GM21619 (cell line): Measurements from ENCODE around the gene MKNK2.
"Not testable (repeated sequence)": the region's sequence is repeated elsewhere in the genome, so short reads cannot be mapped to it uniquely, and the experiment has no call there.

Experiments
- ATAC-seq: cut with Tn5 transposase; IDR thresholded peaks from one replicate; pipeline ENCODE4 v1.9.1; 2021; ENCODE audit not compliant: unreplicated experiment

Gene MKNK2

GRCh38 chr19:1997353-1998233 is 53.5 kb downstream of the MKNK2 start:
- ATAC-seq, result no peak

DNA sequence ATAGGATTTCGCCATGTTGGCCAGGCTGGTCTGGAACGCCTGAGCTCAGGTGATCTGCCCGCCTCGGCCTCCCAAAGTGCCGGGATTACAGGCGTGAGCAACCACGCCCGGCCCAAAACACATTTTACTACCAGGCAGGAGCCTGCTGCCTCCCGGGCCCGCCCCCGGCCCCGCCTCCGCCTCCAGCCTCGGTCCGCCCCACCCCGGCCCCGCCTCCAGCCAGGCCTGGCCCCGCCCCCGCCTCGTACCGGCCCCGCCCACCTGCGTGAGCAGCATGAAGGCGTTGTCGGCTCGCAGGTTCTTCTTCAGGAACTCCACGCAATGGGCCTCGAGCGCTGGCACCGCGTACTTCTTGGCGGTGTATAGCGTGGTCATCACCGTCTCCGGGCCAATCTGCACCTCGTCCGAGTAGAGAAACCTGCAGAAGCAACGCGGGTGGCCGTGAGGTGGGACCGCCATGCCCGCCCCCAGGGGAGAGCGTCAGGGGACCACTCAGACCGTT is 58.2 kb downstream of the MKNK2 start:
- no peak for ATAC-seq

DNA sequence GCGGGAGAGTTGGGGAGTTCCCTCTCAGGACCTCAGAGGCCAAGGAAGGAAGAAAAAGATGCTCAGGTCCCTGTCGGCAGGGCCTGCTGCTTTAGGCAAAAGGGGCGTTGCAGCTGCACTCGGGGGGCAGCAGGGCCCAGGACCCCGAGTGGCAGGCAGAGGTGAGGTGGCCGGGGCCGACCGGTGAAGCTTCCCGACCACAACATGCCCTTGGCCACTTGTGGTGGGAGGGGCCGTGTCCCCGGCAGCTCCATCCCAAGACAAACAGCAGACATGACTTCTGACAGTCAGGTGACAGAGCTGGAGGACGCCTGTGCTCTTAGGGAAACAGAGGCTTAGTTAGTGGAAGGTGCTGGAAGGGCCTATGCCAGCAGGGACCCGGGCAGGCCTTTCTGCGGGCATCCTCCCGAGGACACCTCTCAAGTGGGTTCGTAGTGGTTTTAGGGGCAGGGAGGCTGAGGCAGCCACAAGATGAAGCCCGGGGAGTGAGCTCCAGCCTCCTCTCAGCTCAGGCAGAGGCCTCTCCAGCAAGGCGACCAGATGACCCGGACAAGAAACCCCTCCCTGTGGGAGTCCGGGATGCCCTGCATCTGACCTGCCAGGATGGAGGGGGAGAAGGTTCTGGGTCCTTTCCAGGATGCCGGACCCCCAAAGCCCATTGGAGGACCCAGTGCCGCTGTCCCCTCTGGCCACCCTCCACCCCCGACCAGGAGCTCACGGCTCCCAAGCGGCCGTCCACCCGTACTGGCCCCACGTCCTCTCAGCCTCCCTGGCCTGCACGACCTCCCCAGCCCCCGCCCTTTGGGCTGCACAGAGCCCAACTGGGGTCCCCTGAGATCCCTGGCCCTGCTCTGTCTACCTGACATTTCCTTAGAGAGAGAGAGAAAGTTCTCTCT is 59.8 kb downstream of the MKNK2 start:
- ATAC-seq, result no peak

DNA sequence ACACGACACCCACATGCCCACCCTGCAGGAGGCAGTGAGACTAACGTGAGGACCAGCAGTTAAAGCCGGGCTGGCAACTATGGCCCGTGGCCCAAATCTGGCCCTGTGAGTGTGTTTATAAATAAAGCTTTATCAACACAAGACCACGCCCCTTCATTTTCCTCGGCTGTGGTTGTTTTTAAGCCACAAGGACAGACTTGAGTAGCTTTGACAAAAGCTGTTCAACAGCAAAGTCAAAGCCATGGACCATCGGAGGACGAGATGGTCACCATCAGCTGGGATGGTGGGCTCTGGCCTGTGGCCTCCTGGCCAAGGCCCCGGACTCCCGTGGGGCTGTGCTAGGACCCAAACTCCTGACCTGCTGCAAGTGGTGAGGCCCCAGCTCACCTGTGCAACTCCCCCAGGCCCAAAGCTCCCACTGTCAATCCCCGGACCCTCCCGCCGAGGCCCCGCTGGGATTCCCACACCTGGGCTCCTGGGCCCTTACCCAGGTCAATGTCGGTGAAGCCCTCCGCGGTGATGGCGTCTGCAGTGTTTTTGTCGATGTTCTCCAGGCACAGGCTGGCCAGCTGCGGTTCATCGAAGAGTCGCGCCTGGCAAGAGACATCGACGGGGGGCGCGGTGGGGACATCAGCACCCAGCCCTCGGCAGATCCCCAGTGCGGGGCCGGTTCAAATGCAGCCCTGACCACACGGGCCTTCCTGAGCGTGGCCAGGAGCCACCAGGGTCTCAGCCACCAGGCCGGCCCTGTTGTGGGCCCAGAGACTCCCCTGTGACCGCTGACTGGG is 60.6 kb downstream of the MKNK2 start:
- no peak for ATAC-seq

- no peak for ATAC-seq
Measured at GRCh38 chr19:1989513-1990229, 61.4 kb downstream of the MKNK2 start.

- not testable (repeated sequence) for ATAC-seq
Measured at GRCh38 chr19:1988464-1988863, 62.6 kb downstream of the MKNK2 start.
